Measurements from ENCODE around the gene ZNF35.

Gene ZNF35

DNA sequence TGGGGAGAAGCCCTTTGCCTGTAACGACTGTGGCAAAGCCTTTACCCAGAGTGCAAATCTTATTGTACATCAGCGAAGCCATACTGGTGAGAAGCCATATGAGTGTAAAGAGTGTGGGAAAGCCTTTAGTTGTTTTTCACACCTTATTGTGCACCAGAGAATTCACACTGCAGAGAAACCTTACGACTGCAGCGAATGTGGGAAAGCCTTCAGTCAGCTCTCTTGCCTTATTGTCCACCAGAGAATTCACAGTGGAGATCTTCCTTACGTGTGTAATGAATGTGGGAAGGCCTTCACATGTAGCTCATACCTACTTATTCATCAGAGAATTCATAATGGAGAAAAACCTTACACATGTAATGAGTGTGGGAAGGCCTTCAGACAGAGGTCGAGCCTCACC, 10.9 kb downstream of the ZNF35 start:
- H3K4me2 ChIP-seq (ENCODE audit: low read depth, low read length, poor library complexity, severe bottlenecking) = no peak overlapping the region
- H3K9ac ChIP-seq (ENCODE audit: low read depth, low read length, poor library complexity, severe bottlenecking) = no peak overlapping the region
- TF ChIP-seq CTCF (conservative IDR thresholded peaks at IDR 0.05; ENCODE audit: low read length) = no peak
- no peak for TF ChIP-seq EZH2phosphoT487 (IDR thresholded peaks at IDR 0.05; ENCODE audit: borderline replicate concordance)
- H3K9me3 ChIP-seq (ENCODE audit: insufficient read depth, low read depth, low read length) = 0 out of 2 replicates have a peak, but pooled peaks cover 5% of the 10 kb centered on the region
- no peaks in the 10 kb centered on the region for H3K36me3 ChIP-seq (ENCODE audit: insufficient read depth, low read length)
- H3K4me1 ChIP-seq (ENCODE audit: insufficient read depth, low read length, poor library complexity, severe bottlenecking) = no peaks in the 10 kb centered on the region
- H2AFZ ChIP-seq (ENCODE audit: low read length) = no peak overlapping the region
- no peaks in the 10 kb centered on the region for H3K9me2 ChIP-seq (replicated peaks; ENCODE audit: low read depth, low read length)
- H3K4me3 ChIP-seq (ENCODE audit: low read length, poor library complexity, severe bottlenecking) = no peak overlapping the region
- H3K27me3 ChIP-seq (ENCODE audit: insufficient read depth, low read length, poor library complexity, severe bottlenecking) = no peaks in the 10 kb centered on the region
- H3K79me2 ChIP-seq (ENCODE audit: insufficient read depth, low read length) = no peaks in the 10 kb centered on the region
- H4K20me1 ChIP-seq (ENCODE audit: insufficient read depth, low read length, poor library complexity, severe bottlenecking) = no peaks in the 10 kb centered on the region
- H3F3A ChIP-seq (ENCODE audit: low read depth) = no peaks in the 10 kb centered on the region

GRCh38 chr3:44661189-44661588, 12.7 kb downstream of the ZNF35 start:
- H4K20me1 ChIP-seq (ENCODE audit: insufficient read depth, low read length, poor library complexity, severe bottlenecking) = no peaks in the 10 kb centered on the region
- H3K4me2 ChIP-seq (ENCODE audit: low read depth, low read length, poor library complexity, severe bottlenecking) = no peak overlapping the region
- H3K9me3 ChIP-seq (ENCODE audit: insufficient read depth, low read depth, low read length) = 0 out of 2 replicates have a peak, but pooled peaks cover 5% of the 10 kb centered on the region
- no peak overlapping the region for H2AFZ ChIP-seq (ENCODE audit: low read length)
- H3K9ac ChIP-seq (ENCODE audit: low read depth, low read length, poor library complexity, severe bottlenecking) = no peak overlapping the region
- H3K36me3 ChIP-seq (ENCODE audit: insufficient read depth, low read length) = no peaks in the 10 kb centered on the region
- no peaks in the 10 kb centered on the region for H3F3A ChIP-seq (ENCODE audit: low read depth)
- no peaks in the 10 kb centered on the region for H3K9me2 ChIP-seq (replicated peaks; ENCODE audit: low read depth, low read length)
- H3K4me3 ChIP-seq (ENCODE audit: low read length, poor library complexity, severe bottlenecking) = no peak overlapping the region
- peak; percentile 43 for TF ChIP-seq CTCF (conservative IDR thresholded peaks at IDR 0.05; ENCODE audit: low read length)
- TF ChIP-seq EZH2phosphoT487 (IDR thresholded peaks at IDR 0.05; ENCODE audit: borderline replicate concordance) = no peak
- no peaks in the 10 kb centered on the region for H3K4me1 ChIP-seq (ENCODE audit: insufficient read depth, low read length, poor library complexity, severe bottlenecking)
- no peaks in the 10 kb centered on the region for H3K79me2 ChIP-seq (ENCODE audit: insufficient read depth, low read length)
- no peaks in the 10 kb centered on the region for H3K27me3 ChIP-seq (ENCODE audit: insufficient read depth, low read length, poor library complexity, severe bottlenecking)

DNA sequence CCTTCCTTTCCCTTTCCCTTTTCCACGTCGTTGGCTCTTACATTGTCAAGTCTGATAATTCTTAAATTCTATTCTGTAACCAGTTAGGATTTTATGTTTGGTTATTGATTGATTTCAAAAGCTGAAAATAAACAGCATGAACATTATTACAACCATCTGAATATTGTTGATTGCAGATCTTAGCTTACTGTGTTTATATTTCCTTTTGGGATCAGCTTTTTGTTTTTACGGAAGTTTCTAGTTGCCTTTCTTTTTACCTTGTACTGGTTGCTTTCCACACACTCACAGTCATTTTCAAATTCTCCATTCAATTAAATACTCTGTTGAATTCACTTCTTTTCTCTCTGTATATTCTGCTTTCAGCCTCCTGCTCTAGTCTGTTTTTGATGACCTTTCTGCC, 16.6 kb downstream of the ZNF35 start:
- no peak overlapping the region for H3K4me2 ChIP-seq (ENCODE audit: low read depth, low read length, poor library complexity, severe bottlenecking)
- H3K4me3 ChIP-seq (ENCODE audit: low read length, poor library complexity, severe bottlenecking) = no peak overlapping the region
- no peaks in the 10 kb centered on the region for H3K9me2 ChIP-seq (replicated peaks; ENCODE audit: low read depth, low read length)
- no peaks in the 10 kb centered on the region for H3K4me1 ChIP-seq (ENCODE audit: insufficient read depth, low read length, poor library complexity, severe bottlenecking)
- H3K9me3 ChIP-seq (ENCODE audit: insufficient read depth, low read depth, low read length) = no peaks in the 10 kb centered on the region
- H3K9ac ChIP-seq (ENCODE audit: low read depth, low read length, poor library complexity, severe bottlenecking) = no peak overlapping the region
- H2AFZ ChIP-seq (ENCODE audit: low read length) = no peak overlapping the region
- H3K36me3 ChIP-seq (ENCODE audit: insufficient read depth, low read length) = no peaks in the 10 kb centered on the region
- H3K27me3 ChIP-seq (ENCODE audit: insufficient read depth, low read length, poor library complexity, severe bottlenecking) = no peaks in the 10 kb centered on the region
- H3F3A ChIP-seq (ENCODE audit: low read depth) = no peaks in the 10 kb centered on the region
- no peak for TF ChIP-seq CTCF (conservative IDR thresholded peaks at IDR 0.05; ENCODE audit: low read length)
- TF ChIP-seq EZH2phosphoT487 (IDR thresholded peaks at IDR 0.05; ENCODE audit: borderline replicate concordance) = no peak
- H3K79me2 ChIP-seq (ENCODE audit: insufficient read depth, low read length) = no peaks in the 10 kb centered on the region
- no peaks in the 10 kb centered on the region for H4K20me1 ChIP-seq (ENCODE audit: insufficient read depth, low read length, poor library complexity, severe bottlenecking)

All from Loucy (cell line).